ENCODE data around the gene CACNA1S. TPM values are rescaled to one million over a fixed set of nuclear protein-coding genes. Genes with fewer than 3 reads are reported as not detected.
A peak's percentile ranks its signal among the peaks of the same experiment; 100 is the strongest.

Gene CACNA1S
- not detected for total RNA-seq

- DNase-seq (ENCODE audit: low spot score), result no peak
- no peak for ATAC-seq
These were observed at the start of gene CACNA1S for GRCh38 chr1:201112173-201112731. Gene CACNA1S, minus strand, starts transcription at chr1:201112426. Its CDS starts 87 bp downstream, at chr1:201112339.

DNA sequence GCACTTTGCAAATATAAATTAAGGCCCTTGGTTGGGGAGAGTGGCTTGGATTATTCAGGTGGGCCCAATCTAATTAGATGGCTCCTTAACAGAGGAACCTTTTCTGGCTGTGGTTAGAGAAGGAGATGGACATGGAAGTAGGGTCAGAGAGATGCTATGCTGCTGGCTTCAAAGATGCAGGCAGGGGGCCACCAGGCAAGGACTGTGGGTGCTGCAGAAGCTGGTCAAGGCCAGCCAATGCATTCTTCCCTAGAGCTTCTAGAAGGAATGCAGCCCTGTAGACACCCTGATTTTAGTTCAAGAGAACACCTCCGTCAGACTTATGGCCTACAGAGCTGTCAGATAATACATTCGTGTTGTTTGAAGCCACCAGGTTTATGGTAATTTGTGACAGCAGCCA, 45.7 kb upstream of the CACNA1S start:
- ATAC-seq (no peak), DNase-seq (ENCODE audit: low spot score) (no peak)

DNA sequence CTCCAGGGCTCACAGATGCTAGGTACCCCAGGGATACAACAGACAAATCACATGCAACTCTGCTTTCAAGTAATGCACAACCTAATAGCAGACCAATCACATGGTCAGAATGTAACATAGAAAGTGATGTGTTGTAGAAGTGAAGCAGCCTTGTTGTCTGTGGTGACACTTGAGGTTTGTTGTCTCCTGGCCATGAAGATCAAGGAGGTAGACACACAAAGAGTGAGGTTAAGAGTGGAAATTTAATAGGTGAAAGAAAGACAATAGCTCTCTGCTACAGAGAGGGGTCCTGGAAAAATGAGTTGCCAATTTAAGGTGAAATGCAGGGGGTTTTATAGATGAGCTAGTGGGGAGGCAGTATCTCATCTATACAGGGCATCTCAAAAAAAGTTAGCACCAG, 44.6 kb upstream of the CACNA1S start:
- no peak for ATAC-seq
- DNase-seq (ENCODE audit: low spot score), result no peak

- ATAC-seq (no peak), DNase-seq (ENCODE audit: low spot score) (no peak)
These were observed 44.1 kb upstream of the CACNA1S start for GRCh38 chr1:201156346-201156745.

- ATAC-seq, result no peak
- no peak for DNase-seq (ENCODE audit: low spot score)
These were observed 43.1 kb upstream of the CACNA1S start for GRCh38 chr1:201155354-201155753.

GRCh38 chr1:201154389-201155165, 42.4 kb upstream of the CACNA1S start, which contains the start of gene TMEM9:
Gene TMEM9, minus strand, starts transcription at chr1:201154474. Its CDS starts 551 bp downstream, at chr1:201153923.
- DNase-seq (ENCODE audit: low spot score) (peak; percentile 98), ATAC-seq (peak; percentile 95)

GRCh38 chr1:201153474-201154388, 41.5 kb upstream of the CACNA1S start:
- no peak for DNase-seq (ENCODE audit: low spot score)

DNA sequence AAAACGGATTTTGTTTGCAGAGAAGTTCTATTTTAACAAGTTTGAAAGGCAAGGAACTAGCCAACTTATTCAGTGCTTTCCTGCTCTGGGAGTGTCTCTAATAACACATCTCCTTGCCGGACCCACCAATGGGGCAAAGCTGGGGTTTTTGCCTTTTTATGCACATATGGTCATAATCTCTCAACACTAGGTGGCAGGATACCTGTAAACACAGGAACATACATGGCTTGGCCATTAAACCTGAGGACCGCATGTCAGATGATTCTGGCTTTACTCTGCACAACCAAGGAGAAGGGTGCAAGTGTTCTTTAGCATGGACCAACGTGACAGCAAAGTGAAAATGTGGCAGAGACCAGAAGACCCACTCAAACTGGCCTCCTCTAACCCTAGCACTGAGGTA, 37.2 kb upstream of the CACNA1S start:
- ATAC-seq, result peak; percentile 65

More at GRCh38 chr1:201153474-201154388, 41.5 kb upstream of the CACNA1S start:
- peak; percentile 81 for ATAC-seq

DNA sequence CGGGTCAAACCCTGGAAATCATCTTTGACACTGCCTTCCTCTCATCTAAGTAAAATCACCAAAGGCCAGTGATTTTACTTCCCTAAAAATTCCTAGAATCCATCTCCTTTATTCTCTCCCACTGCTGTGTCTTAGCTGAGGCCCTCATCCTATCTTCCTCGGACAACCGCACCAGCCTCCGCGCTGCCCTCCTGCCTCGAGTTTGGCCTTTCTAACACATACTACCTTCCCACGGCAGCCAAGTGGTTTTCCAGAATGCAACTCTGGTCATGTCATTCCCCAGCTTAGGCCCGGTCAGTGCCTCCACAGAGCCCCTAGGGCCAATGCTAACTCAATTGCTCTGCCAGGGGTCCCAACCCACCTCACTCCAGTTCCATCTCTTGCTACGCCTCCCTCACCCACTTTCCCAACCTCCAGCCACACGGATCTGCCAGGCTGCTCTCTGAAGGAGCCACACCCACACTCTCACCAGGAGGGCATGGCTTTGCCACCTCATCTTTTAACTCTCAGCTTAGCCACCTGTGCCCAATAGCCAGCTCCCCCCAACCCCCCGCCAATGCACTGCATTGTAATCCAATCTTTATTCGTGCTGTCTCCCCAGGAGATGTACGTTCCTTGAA, 35.3 kb upstream of the CACNA1S start:
- DNase-seq (ENCODE audit: low spot score) (no peak), ATAC-seq (no peak)

More for the DNA sequence above, 37.2 kb upstream of the CACNA1S start:
- DNase-seq (ENCODE audit: low spot score), result no peak

GRCh38 chr1:201146626-201147390, 34.6 kb upstream of the CACNA1S start:
- ATAC-seq (no peak), DNase-seq (ENCODE audit: low spot score) (no peak)

GRCh38 chr1:201145816-201146215, 33.6 kb upstream of the CACNA1S start:
- ATAC-seq, result no peak
- no peak for DNase-seq (ENCODE audit: low spot score)

DNA sequence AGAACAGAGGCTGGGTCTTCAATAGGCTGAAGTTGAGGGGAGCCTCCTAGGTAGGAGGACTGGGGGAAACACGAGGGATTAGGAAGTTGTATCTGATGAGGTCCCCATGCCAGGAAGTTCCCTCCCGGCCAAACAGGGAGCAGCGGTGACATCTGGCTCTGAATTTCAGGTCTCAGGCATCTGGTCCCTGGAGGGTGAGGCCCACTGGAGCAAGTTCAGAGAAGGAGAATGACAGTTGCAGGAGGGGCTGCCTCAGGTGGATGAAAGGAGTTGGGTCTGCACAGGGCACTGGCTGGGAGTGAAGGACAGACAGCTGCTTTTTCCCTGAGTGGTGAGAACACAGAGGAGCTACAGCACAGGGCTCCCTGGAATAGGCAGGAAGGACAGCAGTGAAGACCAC, 32.9 kb upstream of the CACNA1S start:
- ATAC-seq, result no peak
- DNase-seq (ENCODE audit: low spot score), result no peak

- DNase-seq (ENCODE audit: low spot score) (no peak), ATAC-seq (no peak)
These were observed 32.5 kb upstream of the CACNA1S start for GRCh38 chr1:201144701-201145100.

DNA sequence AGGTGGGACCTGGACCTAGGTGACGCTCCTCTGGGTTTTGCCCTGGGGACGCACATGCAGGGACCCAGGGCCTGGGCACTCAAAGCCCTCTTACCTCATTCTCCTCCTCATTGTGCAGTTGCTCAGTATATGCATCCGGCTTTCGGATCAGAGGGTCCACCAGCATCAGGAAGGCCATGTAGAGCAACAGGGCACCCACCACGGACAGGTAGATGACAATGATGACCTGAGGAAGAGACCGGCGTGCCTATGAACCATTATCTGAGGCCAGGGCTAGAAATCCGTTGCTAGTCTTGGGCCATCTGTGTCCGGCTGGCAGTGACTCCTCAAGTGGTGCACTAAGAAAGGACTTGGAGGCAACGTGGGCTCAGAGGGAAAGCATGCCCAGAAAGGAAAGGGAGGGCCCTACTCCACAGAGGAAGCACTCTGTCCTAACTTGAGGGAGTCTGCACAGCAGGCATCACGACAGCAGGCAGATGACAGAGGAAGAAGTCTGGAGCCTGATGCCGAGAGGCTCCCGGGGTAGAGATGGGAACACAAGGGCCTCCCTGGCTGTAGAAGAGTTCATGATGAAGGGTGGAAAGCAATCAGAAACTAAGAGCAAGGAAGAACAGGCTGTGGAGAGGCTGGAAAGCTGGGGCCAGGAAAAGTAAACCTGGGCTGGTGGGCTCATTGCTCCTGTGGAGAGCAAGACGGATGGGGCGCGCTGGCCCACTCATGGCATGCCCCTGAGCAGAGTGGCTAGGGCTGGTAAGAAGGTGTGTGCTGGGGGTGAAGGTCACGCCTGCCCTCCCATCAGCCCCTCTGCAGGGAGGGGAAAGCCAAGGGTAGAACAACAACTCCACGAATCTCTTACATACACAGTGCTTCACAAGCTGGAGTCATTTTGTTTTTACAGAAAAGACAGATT, 31.8 kb upstream of the CACNA1S start:
- DNase-seq (ENCODE audit: low spot score) (no peak), ATAC-seq (no peak)

- DNase-seq (ENCODE audit: low spot score) (no peak), ATAC-seq (no peak)
These were observed 30.9 kb upstream of the CACNA1S start for GRCh38 chr1:201142849-201143725.

DNA sequence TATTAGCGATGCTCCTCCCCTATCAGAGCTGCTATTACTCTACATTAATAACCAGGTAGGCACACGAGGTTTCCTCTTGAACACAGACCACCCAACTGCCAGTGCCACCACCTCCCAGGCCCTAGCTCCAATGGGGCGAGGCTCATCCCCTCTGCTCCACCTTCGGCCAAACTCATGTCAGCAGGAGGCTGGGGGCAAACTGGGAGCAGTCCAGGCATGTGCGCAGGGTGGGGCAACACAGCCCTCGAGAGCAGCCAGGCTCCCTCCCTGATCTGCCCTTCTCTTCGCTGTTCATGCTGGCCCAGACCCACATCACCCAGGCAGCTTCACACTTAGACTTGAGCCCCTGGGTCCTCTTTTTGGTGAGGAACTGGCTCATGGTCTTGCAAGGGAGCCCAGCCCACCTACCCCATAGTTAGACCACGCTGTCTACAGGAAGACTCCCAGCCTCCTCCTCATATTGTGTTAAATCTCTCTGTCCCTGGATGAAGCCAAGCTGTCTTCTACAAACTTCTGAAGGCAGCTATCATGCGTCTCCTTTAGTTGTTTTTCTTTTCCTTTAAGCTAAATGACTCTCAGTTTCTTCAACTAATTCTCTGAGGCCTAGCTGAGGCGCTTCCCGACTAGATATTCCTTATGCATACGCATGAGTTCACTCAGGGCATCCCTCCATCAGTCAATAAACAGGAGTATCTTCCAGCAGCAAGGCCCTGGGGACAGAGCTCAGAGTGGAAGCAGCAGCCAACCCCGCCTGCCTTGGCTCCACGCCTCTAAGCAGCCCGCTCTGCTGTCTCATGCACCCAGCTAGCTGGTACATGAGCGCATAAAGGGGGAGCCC, 30.0 kb upstream of the CACNA1S start:
- ATAC-seq, result no peak

GRCh38 chr1:201141418-201141817, 29.2 kb upstream of the CACNA1S start:
- DNase-seq (ENCODE audit: low spot score) (no peak), ATAC-seq (no peak)

More for the DNA sequence above, 30.0 kb upstream of the CACNA1S start:
- DNase-seq (ENCODE audit: low spot score), result no peak

All from left lobe of liver (tissue), 2 donors.